H1 (cell line): ENCODE results near the gene HIGD1B. TPM values are rescaled to one million over a fixed set of nuclear protein-coding genes. Genes with fewer than 3 reads are reported as not detected.

Experiments
- CTCF ChIA-PET: fragments of 300-600 bp; sonication (Branson Sonifier 250); formaldehyde crosslinking; loops from one replicate; lab custom pipeline; 2021; ENCODE audit not compliant: partially characterized antibody; lab: Charles Lee
- POLR2A ChIA-PET: fragments of 300-600 bp; sonication (Branson Sonifier 250); formaldehyde crosslinking; loops from one replicate; lab custom pipeline; 2021; ENCODE audit warnings: inconsistent platforms; ENCODE audit not compliant: partially characterized antibody; lab: Charles Lee
- DNase-seq, 2 experiments: peaks; one replicate each; pipeline versions ENCODE4 v3.0.0 to v3.0.0-alpha.2; 2010 to 2022; ENCODE audit warnings: low spot score in 2 of 2, low read depth in 1 of 2, mixed read lengths in 1 of 2
- FAIRE-seq: peaks from 2 replicates; lab custom pipeline; 2011; peaks lifted over from hg19 to GRCh38; lab: Jason Lieb, UNC
- H2AFZ ChIP-seq: 2 replicates; pipeline ENCODE4 v1.8.1; 2012; ENCODE audit warnings: low read length, inconsistent platforms
- H2AK5ac ChIP-seq: 2 replicates; pipeline ENCODE4 v1.6.1; 2013; ENCODE audit warnings: low read depth, low read length
- H2BK120ac ChIP-seq: replicated peaks from 2 replicates; pipeline ENCODE3; 2013; ENCODE audit warnings: low read depth, low read length, inconsistent platforms
- H2BK12ac ChIP-seq: 2 replicates; pipeline ENCODE4 v1.6.1; 2013; ENCODE audit warnings: low read depth, low read length
- H2BK15ac ChIP-seq: 2 replicates; pipeline ENCODE4 v1.6.1; 2013; ENCODE audit warnings: low read length
- H2BK20ac ChIP-seq: 2 replicates; pipeline ENCODE4 v1.6.1; 2013; ENCODE audit warnings: low read length
- H2BK5ac ChIP-seq: 2 replicates; pipeline ENCODE4 v1.6.1; 2013; ENCODE audit warnings: low read depth, low read length
- H3K14ac ChIP-seq: 2 replicates; pipeline ENCODE4 v1.6.1; 2013; ENCODE audit warnings: inconsistent platforms; ENCODE audit not compliant: insufficient read length
- H3K18ac ChIP-seq: 2 replicates; pipeline ENCODE4 v1.6.1; 2013; ENCODE audit warnings: low read length; ENCODE audit errors: extremely low read depth
- H3K23ac ChIP-seq: 2 replicates; pipeline ENCODE4 v1.6.1; 2013; ENCODE audit warnings: inconsistent platforms; ENCODE audit not compliant: insufficient read length
- H3K23me2 ChIP-seq: 2 replicates; pipeline ENCODE4 v1.6.1; 2013; ENCODE audit warnings: low read depth, low read length
- H3K27ac ChIP-seq: 2 replicates; pipeline ENCODE4 v1.6.1; 2011; ENCODE audit warnings: low read depth, low read length, inconsistent platforms
- H3K27me3 ChIP-seq, 4 experiments: replicated peaks in 1 of 4; 1 replicate in 1 of 4; 2 replicates in 3 of 4; pipeline versions ENCODE4 v1.6.1 to v1.8.1; 2011 to 2013; ENCODE audit warnings: low read length in 3 of 4, mild to moderate bottlenecking in 3 of 4, inconsistent platforms in 2 of 4, mixed read lengths in 2 of 4, moderate library complexity in 1 of 4; ENCODE audit not compliant: control insufficient read depth in 3 of 4, insufficient read depth in 3 of 4; ENCODE audit errors: extremely low read depth in 1 of 4
- H3K36me3 ChIP-seq, 4 experiments: 2 replicates each; pipeline versions ENCODE4 v1.6.1 to v1.8.1; 2011 to 2013; ENCODE audit warnings: mild to moderate bottlenecking in 4 of 4, low read length in 3 of 4, moderate library complexity in 2 of 4, control low read depth in 1 of 4, inconsistent platforms in 1 of 4; ENCODE audit not compliant: insufficient read depth in 4 of 4, control insufficient read depth in 2 of 4
- H3K4ac ChIP-seq: replicated peaks from 2 replicates; pipeline ENCODE3; 2013; ENCODE audit warnings: low read length, low read depth, mixed read lengths, inconsistent platforms; ENCODE audit not compliant: insufficient read length
- H3K4me1 ChIP-seq, 4 experiments: replicated peaks in 1 of 4; 1 replicate in 1 of 4; 2 replicates in 3 of 4; pipeline versions ENCODE4 v1.6.1 to v1.8.1; 2011 to 2013; ENCODE audit warnings: low read length in 3 of 4, inconsistent platforms in 2 of 4, mixed read lengths in 1 of 4; ENCODE audit not compliant: insufficient read depth in 4 of 4, control insufficient read depth in 3 of 4
- H3K4me2 ChIP-seq, 2 experiments: 2 replicates each; pipeline versions ENCODE4 v1.6.1 to v1.8.1; 2011 to 2013; ENCODE audit warnings: low read depth in 2 of 2, low read length in 2 of 2, control low read depth in 1 of 2, inconsistent platforms in 1 of 2, mild to moderate bottlenecking in 1 of 2; ENCODE audit not compliant: insufficient read depth in 1 of 2
- H3K4me3 ChIP-seq, 4 experiments: fragments of 200-600, 300-600 bp in 1 of 4; sonication (generic), shearing (Covaris generic), sonication (Bioruptor Twin) in 1 of 4; 2 replicates each; pipeline versions ENCODE4 v1.5.1 to v1.8.1; 2011 to 2016; ENCODE audit warnings: low read length in 4 of 4, low read depth in 3 of 4, control low read depth in 2 of 4, inconsistent platforms in 2 of 4, mild to moderate bottlenecking in 2 of 4, mixed read lengths in 1 of 4, moderate library complexity in 1 of 4; ENCODE audit not compliant: insufficient read depth in 2 of 4; ENCODE audit errors: extremely low read depth in 1 of 4
- H3K56ac ChIP-seq: replicated peaks from 2 replicates; pipeline ENCODE3; 2013; ENCODE audit warnings: low read depth, mild to moderate bottlenecking, mixed read lengths, low read length, inconsistent platforms; ENCODE audit not compliant: insufficient read length
- H3K79me1 ChIP-seq: 2 replicates; pipeline ENCODE4 v1.6.1; 2013; ENCODE audit warnings: low read depth, low read length, control low read depth
- H3K79me2 ChIP-seq, 2 experiments: 2 replicates each; pipeline versions ENCODE4 v1.6.1 to v1.8.1; 2012 to 2013; ENCODE audit warnings: low read length in 2 of 2, mild to moderate bottlenecking in 2 of 2, inconsistent platforms in 1 of 2; ENCODE audit not compliant: insufficient read depth in 2 of 2, control insufficient read depth in 1 of 2
- H3K9ac ChIP-seq, 4 experiments: replicated peaks in 1 of 4; 1 replicate in 1 of 4; 2 replicates in 3 of 4; pipeline versions ENCODE4 v1.6.1 to v1.8.1; 2011 to 2013; ENCODE audit warnings: low read depth in 3 of 4, low read length in 3 of 4, control low read depth in 2 of 4, mild to moderate bottlenecking in 2 of 4, moderate library complexity in 2 of 4, inconsistent platforms in 1 of 4; ENCODE audit errors: extremely low read depth in 1 of 4
- H3K9me3 ChIP-seq, 2 experiments: 2 replicates each; pipeline versions ENCODE4 v1.6.1 to v1.8.1; 2012 to 2013; ENCODE audit warnings: mild to moderate bottlenecking in 2 of 2, moderate library complexity in 2 of 2, control low read depth in 1 of 2, inconsistent platforms in 1 of 2, low read depth in 1 of 2, low read length in 1 of 2, mixed read lengths in 1 of 2; ENCODE audit not compliant: insufficient read depth in 2 of 2
- H4K20me1 ChIP-seq, 2 experiments: replicated peaks in 1 of 2; 2 replicates each; pipeline versions ENCODE3 to v1.8.1; 2011 to 2013; ENCODE audit warnings: inconsistent platforms in 2 of 2, low read length in 2 of 2, mild to moderate bottlenecking in 1 of 2; ENCODE audit not compliant: insufficient read depth in 2 of 2, control insufficient read depth in 1 of 2
- H4K5ac ChIP-seq: 2 replicates; pipeline ENCODE4 v1.6.1; 2013; ENCODE audit warnings: low read length, low read depth, mixed read lengths, inconsistent platforms; ENCODE audit not compliant: insufficient read length
- H4K8ac ChIP-seq: 2 replicates; pipeline ENCODE4 v1.8.0; 2013; ENCODE audit warnings: mild to moderate bottlenecking, moderate library complexity, low read length, inconsistent platforms; ENCODE audit not compliant: insufficient read depth; ENCODE audit errors: extremely low read depth
- H4K91ac ChIP-seq: replicated peaks from 2 replicates; pipeline ENCODE3; 2013; ENCODE audit warnings: low read length, mixed read lengths, inconsistent platforms; ENCODE audit not compliant: insufficient read length
- BCL11A ChIP-seq, 2 experiments: IDR thresholded peaks; one replicate each; pipeline ENCODE4 v1.6.1; 2011; ENCODE audit warnings: low read depth in 2 of 2, low read length in 2 of 2, mild to moderate bottlenecking in 2 of 2
- CBX5 ChIP-seq: fragments of 300-800, 300-1000 bp; sonication (generic); IDR thresholded peaks from 2 replicates; pipeline ENCODE4 v1.7.1; 2016; ENCODE audit warnings: antibody characterized with exemption, low read length, low read depth
- SP2 ChIP-seq: IDR thresholded peaks from 2 replicates; pipeline ENCODE4 v1.6.1; 2012; ENCODE audit warnings: mild to moderate bottlenecking, low read length, inconsistent platforms
- WGBS, 2 experiments: shearing (Covaris generic) in 1 of 2; methylation state at CpG; one replicate each; pipeline versions ENCODE4 v1.1.6 to v1.1.7; 2013 to 2015; ENCODE audit warnings: low lambda C conversion rate in 2 of 2, mixed read lengths in 2 of 2, inconsistent platforms in 1 of 2, low coverage in 1 of 2, missing lambda C conversion rate in 1 of 2; ENCODE audit not compliant: insufficient replicate concordance in 2 of 2, insufficient coverage in 1 of 2, insufficient read length in 1 of 2; ENCODE audit errors: extremely low coverage in 1 of 2, missing lambda C conversion rate in 1 of 2; 5-methylcytosine and 5-hydroxymethylcytosine counted together
- polyA plus RNA-seq, 7 experiments: library from polyadenylated mRNA; depleted of rRNA in 3 of 7; stranded (reverse) in 5 of 7; unstranded in 2 of 7; fragments of >200 nt in 5 of 7; fragments of 200-250 nt in 2 of 7; gene quantifications; 1 replicate in 5 of 7; 2 replicates in 1 of 7; 4 replicates in 1 of 7; pipeline versions ENCODE4 v1.2.1 to v1.2.3, GENCODE V29; 2011 to 2013; ENCODE audit warnings: missing spikeins in 2 of 7, mixed read lengths in 2 of 7
- total RNA-seq: library from RNA; stranded (reverse); fragmentation: NEBNext Ultra II Directional; extraction: Animal tissue kit (Norgen Biotek cat#: 25700); gene quantifications from 2 replicates; pipeline ENCODE4 v1.2.1, GENCODE V29; 2021

HIGD1B gene
- total and polyA plus RNA-seq, 2 of the 8 experiments (the other 6 are each of a cell fraction or from before 2014, with no cell fraction given) = not detected

DNA sequence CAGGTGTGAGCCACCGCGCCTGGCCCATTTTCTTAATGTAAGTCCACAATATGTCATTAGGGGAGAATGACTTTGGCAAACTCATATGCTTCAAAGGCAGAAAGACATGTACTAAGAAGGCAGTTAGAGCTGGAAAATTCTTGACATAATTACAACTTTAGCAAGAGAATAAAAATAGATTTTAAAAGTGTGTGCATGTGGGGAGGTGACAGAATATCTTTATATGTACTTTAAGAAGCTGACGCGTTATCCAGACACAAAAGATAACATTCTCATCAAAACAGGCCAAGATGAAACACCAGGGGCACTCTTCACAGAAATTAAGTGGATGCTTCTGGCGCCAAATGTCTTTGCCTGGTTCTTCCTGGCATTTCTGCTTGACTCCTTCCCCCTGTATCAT, 45.8 kb upstream of the HIGD1B start:
- no peaks in the 10 kb centered on the region; the same call in 1 of the 2 replicates for H3K79me1 ChIP-seq
- peaks cover 10 to 51% (median 34%) of the 10 kb centered on the region in 4 experiments for H3K36me3 ChIP-seq
- peaks cover 0 to 36% of the 10 kb centered on the region in 2 experiments; a peak in 2 of 4 replicates for H3K79me2 ChIP-seq
- peaks cover 10 to 11% of the 10 kb centered on the region in 2 experiments for H4K20me1 ChIP-seq
- no peak overlapping the region for H2AFZ ChIP-seq
- H3K23ac ChIP-seq = no peak overlapping the region
- no peak overlapping the region for H2AK5ac ChIP-seq
- no peak for DNase-seq
- no peak overlapping the region for H3K18ac ChIP-seq
- no peak overlapping the region for H2BK12ac ChIP-seq
- H3K9me3 ChIP-seq = no peaks in the 10 kb centered on the region
- TF ChIP-seq SP2 (no peak), CBX5 (no peak), BCL11A (IDR thresholded peaks at IDR 0.05; ENCODE audit: low read depth in 2 of 2, low read length in 2 of 2) (no peak)
- no peak overlapping the region for H3K4ac ChIP-seq
- no peaks in the 10 kb centered on the region for H3K23me2 ChIP-seq
- H3K4me1 ChIP-seq = 0 out of 7 replicates have a peak, but pooled peaks cover 0 to 3% (median 0%) of the 10 kb centered on the region in 4 experiments
- no peak overlapping the region for H2BK15ac ChIP-seq
- no peak overlapping the region for H4K8ac ChIP-seq
- H3K56ac ChIP-seq = no peak overlapping the region
- no peak overlapping the region for H4K5ac ChIP-seq
- no peaks in the 10 kb centered on the region for H3K27me3 ChIP-seq
- H2BK20ac ChIP-seq = no peak overlapping the region
- no peak overlapping the region for H3K9ac ChIP-seq
- POLR2A ChIA-PET = interaction anchor here (1.1 to 1.6 kb wide), 2 partner anchors 26 to 77 kb away, joined by 3 read pairs; no protein-coding TSS in a partner anchor
- no peak overlapping the region for H3K4me3 ChIP-seq
- H2BK5ac ChIP-seq = no peak overlapping the region
- no peak for FAIRE-seq
- 90% methylated on average over 5 of the region's 5 CpGs; no CpG with 5 or more reads in 1 of the 2 experiments for WGBS, 2 experiments
- H4K91ac ChIP-seq = no peak overlapping the region
- no peak overlapping the region for H3K27ac ChIP-seq
- H2BK120ac ChIP-seq = no peak overlapping the region
- CTCF ChIA-PET = interaction anchor here (0.8 to 2.5 kb wide), 5 partner anchors 8 to 65 kb away, joined by 3 to 8 read pairs (median 8); no protein-coding TSS in a partner anchor
- H3K4me2 ChIP-seq = no peak overlapping the region
- H3K14ac ChIP-seq = no peak overlapping the region
